Ovary (tissue), 3 donors: Measurements from ENCODE around the gene TNFSF13.

Source experiments
- CTCF ChIP-seq, 3 donors: fragments of 450-650 bp in 2 of 3; fragments of 200-600 bp in 1 of 3; IDR thresholded peaks; one replicate each; pipeline versions ENCODE4 v1.5.1 to v1.8.0; 2016 to 2022; ENCODE audit warnings: antibody characterized with exemption in 3 of 3, mild to moderate bottlenecking in 1 of 3
- EP300 ChIP-seq: sonication (generic); formaldehyde crosslinking; IDR thresholded peaks from one replicate; pipeline ENCODE4 v1.6.1; 2017; ENCODE audit warnings: antibody characterized with exemption
- POLR2A ChIP-seq: fragments of 450-650 bp; IDR thresholded peaks from one replicate; pipeline ENCODE4 v1.6.1; 2017; ENCODE audit warnings: antibody characterized with exemption, mild to moderate bottlenecking, moderate library complexity
- donor health status: DM: no; HTN: no; CAD: no.

GRCh38 chr17:7576432-7576937, 17.9 kb downstream of the TNFSF13 start:
- TF ChIP-seq POLR2A (no peak), CTCF (IDR thresholded peaks at IDR 0.05) (no peak), EP300 (no peak)
